Keratinocyte (primary cell): ENCODE data around the gene AMZ1. TPM values are rescaled to one million over a fixed set of nuclear protein-coding genes. Genes with fewer than 3 reads are reported as not detected.

Experiments used
- DNase-seq: peaks from one replicate; pipeline ENCODE4 v3.0.0-alpha.2; 2011; ENCODE audit warnings: low read depth, missing footprints, low spot score
- FAIRE-seq: peaks from 2 replicates; lab custom pipeline; 2011; peaks lifted over from hg19 to GRCh38; lab: Jason Lieb, UNC
- H2AFZ ChIP-seq: 2 replicates; pipeline ENCODE4 v1.6.0; 2012; ENCODE audit warnings: low read length, control low read depth, inconsistent platforms; ENCODE audit not compliant: control insufficient read depth
- H3K27ac ChIP-seq: 2 replicates; pipeline ENCODE4 v1.5.1; 2011; ENCODE audit warnings: low read length; ENCODE audit not compliant: control insufficient read depth, insufficient read depth
- H3K27me3 ChIP-seq: 3 replicates; pipeline ENCODE4 v1.6.0; 2011; ENCODE audit warnings: low read length; ENCODE audit not compliant: control insufficient read depth, insufficient read depth; ENCODE audit errors: extremely low read depth
- H3K36me3 ChIP-seq, 2 experiments: 2 replicates in 1 of 2; 3 replicates in 1 of 2; pipeline ENCODE4 v1.5.1; 2011; ENCODE audit warnings: low read length in 2 of 2, mild to moderate bottlenecking in 1 of 2; ENCODE audit not compliant: control insufficient read depth in 2 of 2, insufficient read depth in 2 of 2; ENCODE audit errors: extremely low read depth in 1 of 2
- H3K4me1 ChIP-seq: 3 replicates; pipeline ENCODE4 v1.5.1; 2011; ENCODE audit warnings: low read length; ENCODE audit not compliant: control insufficient read depth, insufficient read depth; ENCODE audit errors: extremely low read depth
- H3K4me2 ChIP-seq: 3 replicates; pipeline ENCODE4 v1.6.0; 2011; ENCODE audit warnings: low read depth, low read length; ENCODE audit not compliant: control insufficient read depth, insufficient read depth; ENCODE audit errors: extremely low read depth
- H3K4me3 ChIP-seq, 3 experiments: fragments of 200-600 bp in 1 of 3; sonication (generic) in 1 of 3; 2 replicates in 2 of 3; 3 replicates in 1 of 3; pipeline ENCODE4 v1.5.1; 2011 to 2016; ENCODE audit warnings: low read length in 3 of 3, mild to moderate bottlenecking in 3 of 3, control low read depth in 2 of 3, inconsistent platforms in 1 of 3, low read depth in 1 of 3, mixed read lengths in 1 of 3, mixed run types in 1 of 3, moderate library complexity in 1 of 3; ENCODE audit not compliant: control insufficient read depth in 2 of 3, insufficient read depth in 2 of 3; ENCODE audit errors: extremely low read depth in 1 of 3
- H3K79me2 ChIP-seq: 2 replicates; pipeline ENCODE4 v1.6.0; 2012; ENCODE audit warnings: low read length; ENCODE audit not compliant: control insufficient read depth, insufficient read depth
- H3K9ac ChIP-seq: 3 replicates; pipeline ENCODE4 v1.6.0; 2011; ENCODE audit warnings: low read length; ENCODE audit not compliant: control insufficient read depth, insufficient read depth; ENCODE audit errors: extremely low read depth
- H3K9me1 ChIP-seq: 3 replicates; pipeline ENCODE4 v1.6.0; 2011; ENCODE audit warnings: low read length; ENCODE audit not compliant: control insufficient read depth, insufficient read depth; ENCODE audit errors: extremely low read depth
- H3K9me3 ChIP-seq: 2 replicates; pipeline ENCODE4 v1.5.1; 2012; ENCODE audit warnings: low read depth, low read length; ENCODE audit not compliant: control insufficient read depth
- H4K20me1 ChIP-seq: 3 replicates; pipeline ENCODE4 v1.6.0; 2011; ENCODE audit warnings: low read length; ENCODE audit not compliant: control insufficient read depth, insufficient read depth; ENCODE audit errors: extremely low read depth
- EZH2 ChIP-seq: IDR thresholded peaks from one replicate; pipeline ENCODE4 v1.6.1; 2012; ENCODE audit warnings: inconsistent platforms, mild to moderate bottlenecking, low read length, moderate library complexity
- dilution Hi-C: fragments of 300-500 bp; cut with MboI; formaldehyde crosslinking; loops from one replicate; pipeline ENCODE4 v1.7.0; 2020; ENCODE audit warnings: low sequenced_read_pairs; ENCODE audit not compliant: extremely low pct_ligation_motif_present
- polyA plus RNA-seq, 5 experiments: library from polyadenylated mRNA; depleted of rRNA in 3 of 5; stranded (reverse) in 3 of 5; stranded (forward) in 1 of 5; unstranded in 1 of 5; fragments of >200 nt; gene quantifications; 1 replicate in 1 of 5; 2 replicates in 3 of 5; 3 replicates in 1 of 5; pipeline versions ENCODE4 v1.2.1 to v1.2.3, GENCODE V29; 2011 to 2012; ENCODE audit warnings: missing spikeins in 2 of 5, low read depth in 1 of 5, low replicate concordance in 1 of 5
- TF ChIP-seq, protein P1 (sequence below), 3 experiments: IDR thresholded peaks in 1 of 3; conservative IDR thresholded peaks in 1 of 3; optimal IDR thresholded peaks in 1 of 3; 2 replicates in 2 of 3; 3 replicates in 1 of 3; pipeline versions ENCODE3 to v1.5.1; 2011; ENCODE audit warnings: low read length in 3 of 3, mild to moderate bottlenecking in 3 of 3, moderate library complexity in 2 of 3, control low read depth in 1 of 3, inconsistent platforms in 1 of 3; ENCODE audit not compliant: insufficient read depth in 2 of 3; ENCODE audit errors: extremely low read depth in 1 of 3

The AMZ1 gene
- polyA plus RNA-seq, 1 donor (not counting 4 experiments of a cell fraction or from before 2014, with no cell fraction given), result 0.04 TPM

DNA sequence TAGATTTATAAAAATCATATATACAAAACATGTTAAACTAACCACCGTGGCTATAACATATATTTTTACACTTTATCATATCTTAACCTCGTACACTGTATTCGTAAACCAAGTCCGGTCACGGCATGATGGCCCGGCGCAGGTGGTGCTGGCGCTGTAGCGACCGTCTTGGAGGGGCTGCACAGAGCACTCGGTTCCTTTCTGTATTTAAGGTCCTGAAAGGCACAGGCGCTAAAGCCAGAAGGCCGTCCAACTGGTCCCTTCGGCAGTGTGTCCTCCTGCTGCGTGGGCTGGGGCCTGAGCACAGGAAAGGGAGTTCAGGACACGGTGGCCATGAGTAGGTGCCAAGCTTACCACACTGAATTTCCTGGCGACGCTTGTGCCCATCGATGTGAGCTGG, 33.8 kb downstream of the AMZ1 start:
- Histone ChIP-seq H2AFZ (no peak overlapping the region), H3K9me1 (no peaks in the 10 kb centered on the region), H3K27me3 (no peaks in the 10 kb centered on the region), H3K4me1 (peaks cover 8% of the 10 kb centered on the region), H3K36me3 (peaks cover 5 to 11% of the 10 kb centered on the region in 2 experiments), H3K9ac (no peak overlapping the region), H3K4me2 (no peak overlapping the region), H3K79me2 (no peaks in the 10 kb centered on the region), H3K27ac (no peak overlapping the region), H4K20me1 (no peaks in the 10 kb centered on the region), H3K9me3 (no peaks in the 10 kb centered on the region), H3K4me3 (no peak overlapping the region)
- DNase-seq (no peak), FAIRE-seq (no peak)
- TF ChIP-seq EZH2, result no peak
- TF ChIP-seq, protein P1, sequence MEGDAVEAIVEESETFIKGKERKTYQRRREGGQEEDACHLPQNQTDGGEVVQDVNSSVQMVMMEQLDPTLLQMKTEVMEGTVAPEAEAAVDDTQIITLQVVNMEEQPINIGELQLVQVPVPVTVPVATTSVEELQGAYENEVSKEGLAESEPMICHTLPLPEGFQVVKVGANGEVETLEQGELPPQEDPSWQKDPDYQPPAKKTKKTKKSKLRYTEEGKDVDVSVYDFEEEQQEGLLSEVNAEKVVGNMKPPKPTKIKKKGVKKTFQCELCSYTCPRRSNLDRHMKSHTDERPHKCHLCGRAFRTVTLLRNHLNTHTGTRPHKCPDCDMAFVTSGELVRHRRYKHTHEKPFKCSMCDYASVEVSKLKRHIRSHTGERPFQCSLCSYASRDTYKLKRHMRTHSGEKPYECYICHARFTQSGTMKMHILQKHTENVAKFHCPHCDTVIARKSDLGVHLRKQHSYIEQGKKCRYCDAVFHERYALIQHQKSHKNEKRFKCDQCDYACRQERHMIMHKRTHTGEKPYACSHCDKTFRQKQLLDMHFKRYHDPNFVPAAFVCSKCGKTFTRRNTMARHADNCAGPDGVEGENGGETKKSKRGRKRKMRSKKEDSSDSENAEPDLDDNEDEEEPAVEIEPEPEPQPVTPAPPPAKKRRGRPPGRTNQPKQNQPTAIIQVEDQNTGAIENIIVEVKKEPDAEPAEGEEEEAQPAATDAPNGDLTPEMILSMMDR (optimal IDR thresholded peaks at IDR 0.05 in 1 of 3, IDR thresholded peaks at IDR 0.05 in 1 of 3, conservative IDR thresholded peaks at IDR 0.05 in 1 of 3; ENCODE audit: extremely low read depth in 1 of 3, insufficient read depth in 2 of 3, low read length in 3 of 3), result no peak
- dilution Hi-C loops, result no loop called here

DNA sequence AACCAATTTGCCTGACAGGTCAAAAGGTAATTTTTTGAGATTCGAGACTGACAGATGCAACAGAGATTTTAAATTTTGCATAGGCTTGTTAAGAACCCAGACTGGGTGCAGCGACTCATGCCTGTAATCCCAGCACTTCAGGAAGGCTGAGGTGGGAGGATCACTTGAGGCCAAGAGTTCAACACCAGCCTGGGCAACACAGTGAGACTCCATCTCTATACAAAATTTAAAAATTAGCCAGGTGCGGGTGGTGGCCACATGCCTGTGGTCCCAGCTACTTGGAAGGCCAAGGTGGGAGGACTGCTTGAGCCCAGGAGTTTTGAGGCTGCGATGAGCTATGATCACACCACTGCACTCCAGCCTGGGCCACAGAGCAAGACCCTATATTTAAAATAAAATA, 34.6 kb downstream of the AMZ1 start:
- no peak for TF ChIP-seq EZH2
- TF ChIP-seq, protein P1 (optimal IDR thresholded peaks at IDR 0.05 in 1 of 3, IDR thresholded peaks at IDR 0.05 in 1 of 3, conservative IDR thresholded peaks at IDR 0.05 in 1 of 3; ENCODE audit: extremely low read depth in 1 of 3, insufficient read depth in 2 of 3, low read length in 3 of 3), result no peak
- Histone ChIP-seq H3K27me3 (no peaks in the 10 kb centered on the region), H3K36me3 (peaks cover 5 to 9% of the 10 kb centered on the region in 2 experiments), H3K4me3 (no peak overlapping the region), H3K4me1 (peaks cover 8% of the 10 kb centered on the region), H3K9ac (no peak overlapping the region), H3K27ac (no peak overlapping the region), H3K4me2 (no peak overlapping the region), H2AFZ (no peak overlapping the region), H3K9me3 (no peaks in the 10 kb centered on the region), H3K79me2 (no peaks in the 10 kb centered on the region), H4K20me1 (no peaks in the 10 kb centered on the region), H3K9me1 (no peaks in the 10 kb centered on the region)
- FAIRE-seq (no peak), DNase-seq (no peak)
- dilution Hi-C loops, result no loop called here
